PC-3 (cell line): ENCODE results near the gene IWS1.

ENCODE experiments used
- EZH2 ChIP-seq: fragments of 300-600 bp; sonication (generic); IDR thresholded peaks from one replicate; pipeline ENCODE4 v1.6.1; 2017; ENCODE audit warnings: antibody characterized with exemption, mild to moderate bottlenecking, low read length; ENCODE audit not compliant: unreplicated experiment
- TF ChIP-seq, protein P1 (sequence below): fragments of 300-600 bp; sonication (generic); conservative IDR thresholded peaks from 2 replicates; pipeline ENCODE4 v1.5.1; 2017; ENCODE audit warnings: antibody characterized with exemption, low read depth, mild to moderate bottlenecking, low read length

DNA sequence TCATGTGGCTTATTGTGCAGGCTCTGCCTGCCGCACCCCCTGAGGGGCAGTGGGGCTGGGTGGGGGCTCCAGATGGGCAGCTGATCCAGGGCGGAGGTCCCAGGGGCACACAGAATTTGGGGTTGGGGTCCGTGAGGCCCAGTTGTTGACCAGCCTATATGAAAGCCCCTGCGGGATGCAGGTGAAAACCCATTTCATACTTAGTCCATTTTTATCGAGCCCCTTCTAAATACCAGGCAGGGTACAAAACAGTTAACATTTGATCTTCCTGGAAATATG is 39.8 kb upstream of the IWS1 start:
- TF ChIP-seq, protein P1, sequence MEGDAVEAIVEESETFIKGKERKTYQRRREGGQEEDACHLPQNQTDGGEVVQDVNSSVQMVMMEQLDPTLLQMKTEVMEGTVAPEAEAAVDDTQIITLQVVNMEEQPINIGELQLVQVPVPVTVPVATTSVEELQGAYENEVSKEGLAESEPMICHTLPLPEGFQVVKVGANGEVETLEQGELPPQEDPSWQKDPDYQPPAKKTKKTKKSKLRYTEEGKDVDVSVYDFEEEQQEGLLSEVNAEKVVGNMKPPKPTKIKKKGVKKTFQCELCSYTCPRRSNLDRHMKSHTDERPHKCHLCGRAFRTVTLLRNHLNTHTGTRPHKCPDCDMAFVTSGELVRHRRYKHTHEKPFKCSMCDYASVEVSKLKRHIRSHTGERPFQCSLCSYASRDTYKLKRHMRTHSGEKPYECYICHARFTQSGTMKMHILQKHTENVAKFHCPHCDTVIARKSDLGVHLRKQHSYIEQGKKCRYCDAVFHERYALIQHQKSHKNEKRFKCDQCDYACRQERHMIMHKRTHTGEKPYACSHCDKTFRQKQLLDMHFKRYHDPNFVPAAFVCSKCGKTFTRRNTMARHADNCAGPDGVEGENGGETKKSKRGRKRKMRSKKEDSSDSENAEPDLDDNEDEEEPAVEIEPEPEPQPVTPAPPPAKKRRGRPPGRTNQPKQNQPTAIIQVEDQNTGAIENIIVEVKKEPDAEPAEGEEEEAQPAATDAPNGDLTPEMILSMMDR, result no peak
- no peak for TF ChIP-seq EZH2
